ENCODE measurements around the gene CDX1. TPM values are rescaled to one million over a fixed set of nuclear protein-coding genes. Genes with fewer than 3 reads are reported as not detected.

Gene CDX1
- total RNA-seq, 3 donors from 2014 or later = 0.13 TPM; not detected in 2

DNA sequence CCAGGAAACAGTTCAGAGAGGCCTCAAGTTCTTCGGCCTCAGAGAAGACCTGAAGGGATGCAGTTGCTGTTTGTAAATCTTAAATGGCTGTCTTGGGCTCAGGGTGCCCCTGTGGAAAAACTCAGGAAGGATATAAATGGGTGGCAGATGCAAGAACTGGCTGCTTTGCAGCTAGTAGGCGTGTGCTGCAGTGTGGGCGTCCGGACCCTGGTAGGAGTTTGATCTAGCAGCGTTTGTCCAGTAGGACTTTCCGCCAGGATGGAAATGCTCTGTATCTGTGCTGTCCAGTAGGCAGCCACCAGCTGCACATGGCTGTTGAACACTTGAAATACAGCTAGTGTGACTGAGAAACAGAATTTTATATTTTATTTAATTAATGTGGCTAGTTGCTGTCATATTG is 7.7 kb downstream of the CDX1 start:
- H3K36me3 Mint-ChIP-seq (ENCODE audit: insufficient read depth) = no peaks in the 10 kb centered on the region
- no peak for ATAC-seq
- H3K27me3 Mint-ChIP-seq (ENCODE audit: low read depth) = peaks cover 45% of the 10 kb centered on the region
- no peaks in the 10 kb centered on the region for H3K4me1 Mint-ChIP-seq (ENCODE audit: low read depth)
- H3K9me3 Mint-ChIP-seq = no peaks in the 10 kb centered on the region
- no peak overlapping the region for H3K4me3 Mint-ChIP-seq
- no peak for DNase-seq

DNA sequence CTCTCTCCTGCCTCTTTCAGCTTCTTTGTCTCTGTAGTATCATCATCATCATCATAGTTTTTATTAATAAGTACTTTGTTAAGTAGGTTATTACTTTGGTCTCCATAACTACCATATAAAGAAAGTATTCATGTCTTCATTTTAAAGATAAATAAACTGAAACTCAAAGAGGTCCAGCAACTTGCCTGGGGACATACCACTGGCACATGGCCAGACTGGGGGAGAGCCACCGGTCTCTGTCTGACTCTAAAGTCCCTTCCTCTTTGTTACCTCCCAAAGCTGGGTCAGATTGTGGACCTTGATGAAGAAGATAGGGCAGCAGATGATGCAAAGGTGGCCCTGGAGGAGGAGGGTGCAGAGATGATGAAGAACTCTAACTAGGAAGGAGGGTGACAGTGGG is 8.5 kb downstream of the CDX1 start:
- no peak overlapping the region for H3K4me3 Mint-ChIP-seq
- peaks cover 40% of the 10 kb centered on the region for H3K27me3 Mint-ChIP-seq (ENCODE audit: low read depth)
- no peaks in the 10 kb centered on the region for H3K36me3 Mint-ChIP-seq (ENCODE audit: insufficient read depth)
- H3K4me1 Mint-ChIP-seq (ENCODE audit: low read depth) = no peaks in the 10 kb centered on the region
- no peak for ATAC-seq
- no peak for DNase-seq
- no peaks in the 10 kb centered on the region for H3K9me3 Mint-ChIP-seq

DNA sequence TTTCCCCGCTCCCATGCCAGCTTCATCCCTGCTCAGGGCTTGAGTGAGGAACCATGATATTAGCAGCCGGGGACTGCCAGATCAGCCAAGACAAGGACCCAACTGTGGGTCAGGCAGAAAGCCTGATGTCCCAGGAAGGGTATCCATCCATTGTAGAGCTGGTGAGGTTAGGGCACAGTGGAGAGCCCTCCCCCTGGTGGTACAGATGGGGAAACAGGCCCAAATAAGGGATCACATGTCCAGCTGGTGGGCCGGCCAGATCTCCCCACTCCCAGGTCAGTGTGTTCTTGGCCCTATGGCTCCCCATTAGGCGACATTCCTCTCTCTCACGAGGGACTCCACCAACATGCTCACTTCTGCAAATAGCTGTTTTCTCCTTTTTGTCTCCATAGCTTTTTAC is 9.0 kb downstream of the CDX1 start:
- ATAC-seq (no peak), DNase-seq (no peak)
- peaks cover 37% of the 10 kb centered on the region for H3K27me3 Mint-ChIP-seq (ENCODE audit: low read depth)
- H3K4me3 Mint-ChIP-seq = no peak overlapping the region
- no peaks in the 10 kb centered on the region for H3K36me3 Mint-ChIP-seq (ENCODE audit: insufficient read depth)
- H3K9me3 Mint-ChIP-seq = no peaks in the 10 kb centered on the region
- no peaks in the 10 kb centered on the region for H3K4me1 Mint-ChIP-seq (ENCODE audit: low read depth)

DNA sequence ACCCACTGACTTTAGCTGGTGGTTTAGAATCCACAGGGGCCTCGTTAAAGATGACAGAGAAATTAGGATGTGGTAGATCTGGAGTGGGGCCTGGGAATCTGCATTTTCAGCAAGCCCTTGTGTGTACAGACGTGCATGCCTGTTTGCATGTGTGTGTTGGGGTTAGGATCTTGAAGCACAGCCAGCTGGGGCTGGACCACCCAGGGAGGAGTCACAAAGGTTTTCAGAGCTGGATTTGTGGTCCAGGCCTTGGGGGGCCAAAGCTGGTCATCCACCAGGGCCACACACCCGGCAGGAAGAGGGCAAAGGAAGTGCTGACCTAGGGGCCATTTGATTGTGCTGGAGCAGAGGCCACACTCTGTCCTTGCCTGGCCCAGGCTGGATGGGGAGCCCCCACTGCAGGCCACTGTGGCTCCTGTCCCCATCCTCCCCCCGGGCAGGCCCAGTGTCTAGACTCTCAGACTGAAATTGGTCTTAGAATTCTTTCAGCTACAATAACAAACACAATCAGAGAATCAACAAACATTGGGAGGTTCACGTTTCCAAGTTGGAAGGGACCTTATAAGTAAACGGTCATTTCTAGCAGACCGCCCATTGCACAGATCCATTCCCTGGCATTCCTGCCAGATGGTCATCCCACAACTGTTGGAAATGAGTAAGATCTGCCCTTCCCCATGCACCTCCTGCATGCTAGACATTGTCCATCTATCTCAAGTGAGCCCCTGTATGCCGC is 10.3 kb downstream of the CDX1 start:
- no peak overlapping the region for H3K4me3 Mint-ChIP-seq
- H3K36me3 Mint-ChIP-seq (ENCODE audit: insufficient read depth) = no peaks in the 10 kb centered on the region
- H3K4me1 Mint-ChIP-seq (ENCODE audit: low read depth) = no peaks in the 10 kb centered on the region
- H3K27me3 Mint-ChIP-seq (ENCODE audit: low read depth) = peaks cover 34% of the 10 kb centered on the region
- no peaks in the 10 kb centered on the region for H3K9me3 Mint-ChIP-seq
- no peak for DNase-seq
- ATAC-seq = no peak

DNA sequence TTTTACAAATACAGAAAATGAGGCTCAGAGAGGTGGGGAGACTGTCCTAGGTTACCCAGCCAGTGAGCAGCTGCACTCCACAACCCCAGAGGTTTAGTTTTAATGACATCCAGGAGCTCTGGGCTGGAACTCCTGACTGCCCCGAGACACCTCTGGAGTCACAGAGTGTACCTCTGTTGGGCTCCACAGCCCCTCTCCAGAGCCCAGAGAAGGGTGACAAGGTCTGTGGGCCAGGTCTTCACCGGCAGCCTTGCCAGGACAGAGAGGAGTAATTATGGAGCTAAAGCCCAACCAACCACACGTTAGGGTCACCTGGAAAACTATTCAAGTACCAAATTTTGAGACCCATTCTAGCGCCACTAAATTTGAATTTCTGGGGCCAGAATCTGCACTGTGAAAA is 11.1 kb downstream of the CDX1 start:
- H3K36me3 Mint-ChIP-seq (ENCODE audit: insufficient read depth) = no peaks in the 10 kb centered on the region
- H3K27me3 Mint-ChIP-seq (ENCODE audit: low read depth) = peaks cover 28% of the 10 kb centered on the region
- ATAC-seq = no peak
- DNase-seq = no peak
- H3K4me3 Mint-ChIP-seq = no peak overlapping the region
- H3K9me3 Mint-ChIP-seq = no peaks in the 10 kb centered on the region
- H3K4me1 Mint-ChIP-seq (ENCODE audit: low read depth) = no peaks in the 10 kb centered on the region

DNA sequence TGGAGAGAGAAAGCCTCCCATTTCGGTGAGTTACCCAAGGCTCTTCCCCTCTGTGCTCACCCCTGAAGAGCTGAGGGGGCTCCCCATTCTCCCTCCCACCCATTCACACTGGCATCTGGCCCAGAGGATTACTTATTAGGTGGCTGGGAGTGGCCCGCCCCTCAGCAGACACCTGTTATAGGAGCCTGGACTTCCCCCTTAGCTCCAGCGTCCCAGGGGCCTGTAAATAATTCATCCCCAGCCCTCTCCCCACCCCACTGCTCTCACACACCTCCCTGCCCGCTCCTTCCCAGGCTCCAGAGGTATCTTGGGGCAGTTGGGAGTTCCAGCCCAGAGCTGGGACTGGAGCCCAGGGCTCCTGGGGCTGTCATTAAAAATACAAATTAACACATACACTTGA is 11.7 kb downstream of the CDX1 start:
- ATAC-seq (no peak), DNase-seq (no peak)
- Mint-ChIP-seq H3K4me3 (no peak overlapping the region), H3K9me3 (no peaks in the 10 kb centered on the region), H3K36me3 (ENCODE audit: insufficient read depth) (no peaks in the 10 kb centered on the region), H3K27me3 (ENCODE audit: low read depth) (peaks cover 27% of the 10 kb centered on the region), H3K4me1 (ENCODE audit: low read depth) (no peaks in the 10 kb centered on the region)

DNA sequence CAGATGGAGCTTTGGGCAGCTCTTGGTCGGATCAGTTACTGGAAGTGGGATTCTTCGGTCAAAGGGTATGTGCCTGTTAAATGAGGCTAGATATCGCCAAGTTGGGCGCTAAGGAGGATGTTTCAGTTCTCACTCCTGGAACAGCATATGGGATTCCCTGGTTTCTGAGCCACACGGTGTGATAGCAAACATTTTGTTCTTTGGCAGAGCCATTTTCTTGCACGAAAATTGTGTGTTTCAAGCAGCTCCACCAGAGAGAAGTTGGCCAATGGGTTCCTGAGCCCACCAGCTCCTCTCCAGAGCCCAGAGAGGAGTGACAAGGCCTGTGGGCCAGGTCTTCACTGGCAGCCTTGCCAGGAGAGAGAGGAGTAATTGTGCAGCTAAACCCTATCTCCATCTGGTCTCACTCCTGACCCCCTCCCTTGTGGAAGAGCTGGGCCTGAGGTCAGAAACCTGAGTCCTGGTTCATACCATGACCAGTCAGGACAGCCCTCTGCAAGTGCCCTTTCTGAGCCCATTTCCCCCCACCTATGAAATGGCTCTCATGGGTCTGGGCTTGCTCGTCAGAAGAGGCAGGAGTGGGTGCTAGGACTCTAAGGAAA is 12.5 kb downstream of the CDX1 start:
- Mint-ChIP-seq H3K27me3 (ENCODE audit: low read depth) (peaks cover 18% of the 10 kb centered on the region), H3K9me3 (no peaks in the 10 kb centered on the region), H3K36me3 (ENCODE audit: insufficient read depth) (no peaks in the 10 kb centered on the region), H3K4me3 (no peak overlapping the region), H3K4me1 (ENCODE audit: low read depth) (no peaks in the 10 kb centered on the region)
- ATAC-seq (no peak), DNase-seq (no peak)

DNA sequence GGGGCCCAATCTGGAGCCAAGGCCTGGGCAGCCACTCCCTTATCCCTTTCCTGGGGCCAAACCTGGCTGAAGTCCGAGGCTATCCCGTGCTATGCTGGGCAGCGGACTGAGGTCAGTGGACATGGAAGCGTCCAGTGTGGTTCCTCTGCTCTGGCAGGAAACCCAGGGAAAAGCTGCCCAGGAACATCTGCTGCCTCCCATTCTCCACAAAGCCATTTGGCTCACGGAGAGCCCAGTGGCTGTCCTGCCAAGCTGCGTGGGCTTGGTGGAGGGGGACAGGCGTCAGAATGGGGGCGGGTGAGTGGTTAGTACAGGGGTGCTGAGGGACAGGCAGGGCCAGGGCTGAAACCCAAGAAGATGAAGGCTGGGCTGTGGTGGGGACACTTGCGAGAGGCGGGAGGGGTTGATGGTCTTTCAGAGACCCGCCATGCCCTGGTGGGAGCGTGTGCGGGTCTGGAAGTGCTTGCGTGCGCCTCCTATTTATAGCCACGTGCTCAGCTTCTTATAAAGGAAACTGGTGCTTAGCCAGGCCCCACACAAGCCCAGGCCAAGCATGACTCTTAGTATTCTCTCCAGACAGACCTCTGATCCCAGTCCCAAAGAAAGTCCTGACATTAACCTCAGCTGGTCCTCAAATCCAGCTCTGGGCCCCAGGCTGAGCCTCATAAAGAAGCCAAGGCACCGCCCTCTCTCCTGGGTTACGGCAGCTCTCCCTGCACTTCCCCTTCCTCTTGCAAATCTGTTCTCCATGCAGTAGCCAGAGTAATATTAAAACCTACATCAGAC is 13.9 kb downstream of the CDX1 start:
- no peaks in the 10 kb centered on the region for H3K36me3 Mint-ChIP-seq (ENCODE audit: insufficient read depth)
- ATAC-seq (no peak), DNase-seq (no peak)
- peaks cover 14% of the 10 kb centered on the region for H3K27me3 Mint-ChIP-seq (ENCODE audit: low read depth)
- no peaks in the 10 kb centered on the region for H3K9me3 Mint-ChIP-seq
- H3K4me3 Mint-ChIP-seq = no peak overlapping the region
- H3K4me1 Mint-ChIP-seq (ENCODE audit: low read depth) = no peaks in the 10 kb centered on the region

DNA sequence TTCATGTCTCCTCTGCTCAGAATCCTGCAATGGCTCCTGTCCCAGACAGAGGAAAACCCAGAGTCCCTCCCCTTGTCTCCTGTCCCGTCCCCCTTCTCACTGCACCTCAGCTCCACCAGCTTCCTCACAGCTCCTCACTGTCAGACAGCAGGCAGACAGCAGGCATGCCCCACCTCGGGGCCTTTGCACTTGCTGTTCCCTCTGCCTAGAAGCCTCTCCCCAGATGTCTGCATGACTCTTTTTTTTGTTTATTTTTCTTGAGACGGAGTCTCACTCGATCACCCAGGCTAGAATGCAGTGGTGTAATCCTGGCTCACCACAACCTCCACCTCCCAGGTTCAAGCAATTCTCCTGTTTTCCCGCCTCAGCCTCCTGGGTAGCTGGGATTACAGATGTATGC is 14.4 kb downstream of the CDX1 start:
- DNase-seq = no peak
- Mint-ChIP-seq H3K4me1 (ENCODE audit: low read depth) (no peaks in the 10 kb centered on the region), H3K36me3 (ENCODE audit: insufficient read depth) (no peaks in the 10 kb centered on the region), H3K27me3 (ENCODE audit: low read depth) (peaks cover 8% of the 10 kb centered on the region), H3K9me3 (no peaks in the 10 kb centered on the region), H3K4me3 (no peak overlapping the region)
- no peak for ATAC-seq

DNA sequence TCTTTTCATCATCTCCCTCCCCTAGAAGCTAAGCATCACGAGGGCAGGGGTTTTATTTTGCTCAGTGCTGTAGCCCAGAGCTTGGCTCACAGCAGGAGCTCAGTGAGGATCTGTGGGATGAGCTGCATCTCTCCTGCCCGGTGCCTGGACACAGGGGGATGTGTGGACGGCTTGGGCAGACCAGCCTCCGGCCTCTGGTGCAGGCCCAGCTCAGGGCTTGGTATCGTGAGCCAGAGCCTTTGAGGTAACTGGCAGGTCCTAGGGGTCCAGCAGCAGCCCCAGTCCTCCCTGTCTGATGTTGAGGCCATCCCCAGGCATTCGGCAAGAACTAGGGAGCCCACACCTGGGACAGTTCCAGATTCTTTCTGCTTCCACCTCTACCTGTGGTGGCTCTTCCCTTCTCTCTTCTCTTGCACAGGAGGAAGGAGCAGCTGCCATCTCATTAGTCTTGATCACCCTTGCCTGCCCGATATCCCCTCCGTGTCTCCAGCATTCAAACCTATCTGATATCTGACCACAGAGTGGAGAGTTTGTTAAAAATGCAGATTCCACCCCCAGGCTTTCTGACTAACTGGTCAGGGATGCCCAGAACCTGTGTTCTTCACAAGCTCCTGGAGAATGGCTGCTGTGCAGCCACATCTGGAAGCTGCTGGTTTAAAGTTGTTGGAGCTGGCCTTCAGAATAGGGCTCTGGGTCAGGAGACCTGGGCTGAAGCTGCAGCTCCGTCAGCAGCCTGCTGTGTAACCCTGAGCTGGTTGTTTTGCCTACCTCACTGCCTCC is 15.4 kb downstream of the CDX1 start:
- ATAC-seq (no peak), DNase-seq (no peak)
- Mint-ChIP-seq H3K27me3 (ENCODE audit: low read depth) (peaks cover 3% of the 10 kb centered on the region), H3K4me3 (no peak overlapping the region), H3K9me3 (no peaks in the 10 kb centered on the region), H3K4me1 (ENCODE audit: low read depth) (no peaks in the 10 kb centered on the region), H3K36me3 (ENCODE audit: insufficient read depth) (no peaks in the 10 kb centered on the region)

DNA sequence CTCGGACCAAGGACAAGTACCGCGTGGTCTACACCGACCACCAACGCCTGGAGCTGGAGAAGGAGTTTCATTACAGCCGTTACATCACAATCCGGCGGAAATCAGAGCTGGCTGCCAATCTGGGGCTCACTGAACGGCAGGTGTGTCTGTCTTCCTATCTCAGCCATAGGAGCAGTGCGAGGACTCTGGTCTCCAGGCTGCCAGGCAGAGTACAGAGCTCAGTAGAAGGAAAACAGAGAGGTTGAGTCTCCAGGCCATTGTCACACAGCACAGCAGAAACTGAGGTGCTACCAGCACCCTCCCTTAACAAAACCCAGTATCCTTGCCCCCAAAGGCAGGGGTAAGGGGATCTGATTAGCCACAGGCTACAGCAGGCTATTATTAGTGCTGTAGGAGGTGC is 16.2 kb downstream of the CDX1 start:
- no peak for ATAC-seq
- Mint-ChIP-seq H3K27me3 (ENCODE audit: low read depth) (peaks cover 6% of the 10 kb centered on the region), H3K9me3 (no peaks in the 10 kb centered on the region), H3K36me3 (ENCODE audit: insufficient read depth) (no peaks in the 10 kb centered on the region), H3K4me1 (ENCODE audit: low read depth) (no peaks in the 10 kb centered on the region), H3K4me3 (no peak overlapping the region)
- DNase-seq = no peak

DNA sequence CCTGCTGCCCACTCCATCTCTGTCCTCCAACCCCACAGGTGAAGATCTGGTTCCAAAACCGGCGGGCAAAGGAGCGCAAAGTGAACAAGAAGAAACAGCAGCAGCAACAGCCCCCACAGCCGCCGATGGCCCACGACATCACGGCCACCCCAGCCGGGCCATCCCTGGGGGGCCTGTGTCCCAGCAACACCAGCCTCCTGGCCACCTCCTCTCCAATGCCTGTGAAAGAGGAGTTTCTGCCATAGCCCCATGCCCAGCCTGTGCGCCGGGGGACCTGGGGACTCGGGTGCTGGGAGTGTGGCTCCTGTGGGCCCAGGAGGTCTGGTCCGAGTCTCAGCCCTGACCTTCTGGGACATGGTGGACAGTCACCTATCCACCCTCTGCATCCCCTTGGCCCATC is 16.9 kb downstream of the CDX1 start:
- no peak overlapping the region for H3K4me3 Mint-ChIP-seq
- H3K9me3 Mint-ChIP-seq = no peaks in the 10 kb centered on the region
- H3K27me3 Mint-ChIP-seq (ENCODE audit: low read depth) = peaks cover 7% of the 10 kb centered on the region
- ATAC-seq = no peak
- no peaks in the 10 kb centered on the region for H3K4me1 Mint-ChIP-seq (ENCODE audit: low read depth)
- H3K36me3 Mint-ChIP-seq (ENCODE audit: insufficient read depth) = no peaks in the 10 kb centered on the region
- DNase-seq = no peak

DNA sequence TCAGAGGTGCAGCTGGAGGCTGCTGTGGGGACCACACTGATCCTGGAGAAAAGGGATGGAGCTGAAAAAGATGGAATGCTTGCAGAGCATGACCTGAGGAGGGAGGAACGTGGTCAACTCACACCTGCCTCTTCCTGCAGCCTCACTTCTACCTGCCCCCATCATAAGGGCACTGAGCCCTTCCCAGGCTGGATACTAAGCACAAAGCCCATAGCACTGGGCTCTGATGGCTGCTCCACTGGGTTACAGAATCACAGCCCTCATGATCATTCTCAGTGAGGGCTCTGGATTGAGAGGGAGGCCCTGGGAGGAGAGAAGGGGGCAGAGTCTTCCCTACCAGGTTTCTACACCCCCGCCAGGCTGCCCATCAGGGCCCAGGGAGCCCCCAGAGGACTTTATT is 17.4 kb downstream of the CDX1 start:
- Mint-ChIP-seq H3K9me3 (no peaks in the 10 kb centered on the region), H3K36me3 (ENCODE audit: insufficient read depth) (no peaks in the 10 kb centered on the region), H3K4me3 (no peak overlapping the region), H3K27me3 (ENCODE audit: low read depth) (peaks cover 10% of the 10 kb centered on the region), H3K4me1 (ENCODE audit: low read depth) (no peaks in the 10 kb centered on the region)
- no peak for DNase-seq
- no peak for ATAC-seq

Measured in activated T-cell treated with anti-CD3 and anti-CD28 coated beads, Interleukin-2, amount 50 U/mL, for 4 hours (primary cell).